PC-3 (cell line): ENCODE data around the gene POLR3E. TPM values are rescaled to one million over a fixed set of nuclear protein-coding genes. Genes with fewer than 3 reads are reported as not detected.
A peak's percentile ranks its signal among the peaks of the same experiment; 100 is the strongest.

ENCODE experiments used
- ATAC-seq: fragments of 200-7000 bp; cut with Tn5 transposase; 2 replicates; pipeline ENCODE4 v1.9.1; 2020; ENCODE audit warnings: mild to moderate bottlenecking, moderate library complexity
- BruUV-seq: library from RNA; stranded (reverse); fragments of 400-500 nt; replicated peaks from 2 replicates; lab custom pipeline; 2021; lab: Mats Ljungman, UMichigan
- CTCF ChIA-PET: fragments of 300-600 bp; sonication (Branson Sonifier 250); formaldehyde crosslinking; loops from one replicate; lab custom pipeline; 2022; ENCODE audit warnings: antibody characterized with exemption; lab: Charles Lee
- POLR2A ChIA-PET: fragments of 300-600 bp; sonication (Branson Sonifier 250); formaldehyde crosslinking; loops from one replicate; lab custom pipeline; 2022; ENCODE audit warnings: antibody characterized with exemption; ENCODE audit not compliant: unreplicated experiment; lab: Charles Lee
- DNase-seq: peaks from one replicate; pipeline ENCODE4 v3.0.0-alpha.2; 2015
- H2AFZ ChIP-seq: fragments of 300-600 bp; sonication (generic); 2 replicates; pipeline ENCODE4 v1.6.0; 2016; ENCODE audit warnings: antibody characterized with exemption, low read length
- H3F3A ChIP-seq: fragments of 300-600 bp; sonication (generic); one replicate; pipeline ENCODE4 v1.6.0; 2017; ENCODE audit warnings: antibody characterized with exemption, low read length, control low read depth, mild to moderate bottlenecking; ENCODE audit not compliant: unreplicated experiment
- H3K27ac ChIP-seq: fragments of 300-600 bp; sonication (generic); 2 replicates; pipeline ENCODE4 v1.5.1; 2016; ENCODE audit warnings: mild to moderate bottlenecking, low read length
- H3K27me3 ChIP-seq: fragments of 300-600 bp; sonication (generic); 2 replicates; pipeline ENCODE4 v1.6.1; 2016; ENCODE audit warnings: low read length, mixed read lengths
- H3K36me3 ChIP-seq: fragments of 300-600 bp; sonication (generic); 2 replicates; pipeline ENCODE4 v1.6.1; 2016; ENCODE audit warnings: low read depth, mixed run types, low read length, mixed read lengths
- H3K4me1 ChIP-seq: fragments of 300-600 bp; sonication (generic); 2 replicates; pipeline ENCODE4 v1.5.1; 2016; ENCODE audit warnings: low read length; ENCODE audit not compliant: insufficient read depth
- H3K4me2 ChIP-seq: fragments of 300-600 bp; sonication (generic); 2 replicates; pipeline ENCODE4 v1.6.0; 2016; ENCODE audit warnings: low read length
- H3K4me3 ChIP-seq: fragments of 300-600 bp; sonication (generic); 2 replicates; pipeline ENCODE4 v1.5.1; 2016; ENCODE audit warnings: mild to moderate bottlenecking, low read length, mixed read lengths
- H3K79me2 ChIP-seq: fragments of 300-600 bp; sonication (generic); 2 replicates; pipeline ENCODE4 v1.6.1; 2017; ENCODE audit warnings: low read length, mixed read lengths
- H3K9ac ChIP-seq: fragments of 300-600 bp; sonication (generic); 2 replicates; pipeline ENCODE4 v1.6.0; 2016; ENCODE audit warnings: mild to moderate bottlenecking, low read length
- H3K9me2 ChIP-seq: fragments of 300-600 bp; sonication (generic); replicated peaks from 2 replicates; pipeline ENCODE4 v1.6.1; 2016; ENCODE audit warnings: mixed run types, low read length, mixed read lengths
- H3K9me3 ChIP-seq: fragments of 300-600 bp; sonication (generic); 2 replicates; pipeline ENCODE4 v1.6.1; 2016; ENCODE audit warnings: low read length, mixed read lengths
- H4K20me1 ChIP-seq: fragments of 300-600 bp; sonication (generic); 2 replicates; pipeline ENCODE4 v1.6.1; 2016; ENCODE audit warnings: low read length, mixed read lengths
- EZH2 ChIP-seq: fragments of 300-600 bp; sonication (generic); IDR thresholded peaks from one replicate; pipeline ENCODE4 v1.6.1; 2017; ENCODE audit warnings: antibody characterized with exemption, mild to moderate bottlenecking, low read length; ENCODE audit not compliant: unreplicated experiment
- EZH2phosphoT487 ChIP-seq: fragments of 300-600 bp; sonication (generic); IDR thresholded peaks from 2 replicates; pipeline ENCODE4 v1.6.1; 2018; ENCODE audit warnings: mild to moderate bottlenecking, antibody characterized with exemption, low read length, borderline replicate concordance
- intact Hi-C: fragments of 100-400 bp; cut with micrococcal nuclease; formaldehyde crosslinking; loops from 2 replicates; pipeline ENCODE4 v1.9.0; 2023
- total RNA-seq: library from RNA; depleted of rRNA; stranded (reverse); fragments of >200 nt; gene quantifications from 2 replicates; pipeline ENCODE4 v1.2.3, GENCODE V29; 2014
- TF ChIP-seq, protein P1 (sequence below): fragments of 300-600 bp; sonication (generic); conservative IDR thresholded peaks from 2 replicates; pipeline ENCODE4 v1.5.1; 2017; ENCODE audit warnings: antibody characterized with exemption, low read depth, mild to moderate bottlenecking, low read length

Gene POLR3E
- total RNA-seq, 1 experiment from 2014 or later: 48.8 TPM

GRCh38 chr16:22337045-22337444 lies 39.8 kb downstream of the POLR3E start:
- Histone ChIP-seq H3F3A (no peaks in the 10 kb centered on the region), H3K9me3 (no peaks in the 10 kb centered on the region), H3K36me3 (peaks cover 38% of the 10 kb centered on the region), H3K9ac (no peak overlapping the region), H3K4me3 (no peak overlapping the region), H3K79me2 (no peaks in the 10 kb centered on the region), H3K9me2 (no peaks in the 10 kb centered on the region), H3K27me3 (no peaks in the 10 kb centered on the region), H3K4me2 (no peak overlapping the region), H4K20me1 (no peaks in the 10 kb centered on the region), H2AFZ (no peak overlapping the region), H3K4me1 (no peaks in the 10 kb centered on the region), H3K27ac (no peak overlapping the region)
- TF ChIP-seq, protein P1, sequence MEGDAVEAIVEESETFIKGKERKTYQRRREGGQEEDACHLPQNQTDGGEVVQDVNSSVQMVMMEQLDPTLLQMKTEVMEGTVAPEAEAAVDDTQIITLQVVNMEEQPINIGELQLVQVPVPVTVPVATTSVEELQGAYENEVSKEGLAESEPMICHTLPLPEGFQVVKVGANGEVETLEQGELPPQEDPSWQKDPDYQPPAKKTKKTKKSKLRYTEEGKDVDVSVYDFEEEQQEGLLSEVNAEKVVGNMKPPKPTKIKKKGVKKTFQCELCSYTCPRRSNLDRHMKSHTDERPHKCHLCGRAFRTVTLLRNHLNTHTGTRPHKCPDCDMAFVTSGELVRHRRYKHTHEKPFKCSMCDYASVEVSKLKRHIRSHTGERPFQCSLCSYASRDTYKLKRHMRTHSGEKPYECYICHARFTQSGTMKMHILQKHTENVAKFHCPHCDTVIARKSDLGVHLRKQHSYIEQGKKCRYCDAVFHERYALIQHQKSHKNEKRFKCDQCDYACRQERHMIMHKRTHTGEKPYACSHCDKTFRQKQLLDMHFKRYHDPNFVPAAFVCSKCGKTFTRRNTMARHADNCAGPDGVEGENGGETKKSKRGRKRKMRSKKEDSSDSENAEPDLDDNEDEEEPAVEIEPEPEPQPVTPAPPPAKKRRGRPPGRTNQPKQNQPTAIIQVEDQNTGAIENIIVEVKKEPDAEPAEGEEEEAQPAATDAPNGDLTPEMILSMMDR: no peak
- TF ChIP-seq EZH2 (no peak), EZH2phosphoT487 (no peak)
- intact Hi-C loops: no loop called here
- DNase-seq (no peak), ATAC-seq (no peak)
- ChIA-PET CTCF (no interaction called here), POLR2A (no interaction called here)
- TSS peak; percentile 16 for BruUV-seq

DNA sequence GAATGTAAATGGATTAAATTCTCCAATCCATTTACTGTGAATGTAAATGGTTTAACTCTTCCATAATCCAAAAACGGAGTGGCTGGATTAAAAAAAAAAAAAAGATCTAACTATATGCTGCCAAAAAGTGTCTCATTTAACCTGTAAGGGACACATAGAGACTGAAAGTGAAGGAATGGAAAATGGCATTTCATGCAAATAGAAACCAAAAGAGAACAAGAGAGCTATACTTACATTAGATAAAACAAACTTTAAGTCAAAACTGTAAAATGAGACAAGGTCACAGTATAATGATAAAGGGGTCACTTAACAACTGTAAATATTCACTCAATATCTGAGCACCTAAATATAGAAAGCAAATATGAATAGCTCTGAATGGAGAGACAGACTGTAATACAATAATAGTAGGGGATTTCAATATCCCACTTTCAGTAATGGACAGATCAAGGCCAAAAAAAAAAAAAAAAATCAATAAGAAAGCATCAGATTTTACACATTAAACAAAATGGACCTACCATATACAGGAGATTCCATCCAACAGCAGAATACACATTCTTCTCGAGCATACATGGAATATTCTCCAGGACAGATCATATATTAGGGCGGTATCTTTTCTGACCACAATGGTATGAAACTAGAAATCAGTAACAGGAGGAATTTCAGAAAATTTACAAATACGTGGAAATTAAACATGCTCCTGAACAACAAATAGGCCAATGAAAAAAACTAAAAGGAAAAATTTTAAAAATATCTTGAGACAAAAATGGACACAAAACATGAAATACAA lies 40.8 kb downstream of the POLR3E start:
- H3K27me3 ChIP-seq: no peaks in the 10 kb centered on the region
- TF ChIP-seq EZH2phosphoT487 (no peak), EZH2 (no peak)
- TF ChIP-seq, protein P1: no peak
- no peak overlapping the region for H2AFZ ChIP-seq
- ATAC-seq: no peak
- no peaks in the 10 kb centered on the region for H3F3A ChIP-seq
- peaks cover 34% of the 10 kb centered on the region for H3K36me3 ChIP-seq
- POLR2A ChIA-PET: no interaction called here
- DNase-seq: no peak
- no TSS peak for BruUV-seq
- H3K4me3 ChIP-seq: no peak overlapping the region
- no peaks in the 10 kb centered on the region for H4K20me1 ChIP-seq
- no peaks in the 10 kb centered on the region for H3K4me1 ChIP-seq
- H3K79me2 ChIP-seq: no peaks in the 10 kb centered on the region
- no peak overlapping the region for H3K9ac ChIP-seq
- CTCF ChIA-PET: no interaction called here
- no peak overlapping the region for H3K27ac ChIP-seq
- H3K4me2 ChIP-seq: no peak overlapping the region
- intact Hi-C loops: no loop called here
- H3K9me3 ChIP-seq: no peaks in the 10 kb centered on the region
- no peaks in the 10 kb centered on the region for H3K9me2 ChIP-seq

- TF ChIP-seq, protein P1: no peak
- TF ChIP-seq EZH2phosphoT487 (no peak), EZH2 (no peak)
- ATAC-seq: no peak
- DNase-seq: no peak
- Histone ChIP-seq H4K20me1 (no peaks in the 10 kb centered on the region), H3K9me2 (no peaks in the 10 kb centered on the region), H3K79me2 (no peaks in the 10 kb centered on the region), H3K9ac (no peak overlapping the region), H3F3A (no peaks in the 10 kb centered on the region), H3K27me3 (no peaks in the 10 kb centered on the region), H3K27ac (no peak overlapping the region), H3K4me3 (no peak overlapping the region), H3K9me3 (no peaks in the 10 kb centered on the region), H3K4me2 (no peak overlapping the region), H2AFZ (no peak overlapping the region), H3K4me1 (no peaks in the 10 kb centered on the region), H3K36me3 (peaks cover 9% of the 10 kb centered on the region)
- intact Hi-C loops: no loop called here
- no TSS peak for BruUV-seq
- POLR2A ChIA-PET: no interaction called here
- CTCF ChIA-PET: no interaction called here
Observed at GRCh38 chr16:22340945-22341344, 43.7 kb downstream of the POLR3E start.
